IMR-90 (cell line): ENCODE data around the gene BAG1. TPM values are rescaled to one million over a fixed set of nuclear protein-coding genes. Genes with fewer than 3 reads are reported as not detected.

Experiments
- ATAC-seq: fragments of 200-7000 bp; cut with Tn5 transposase; 2 replicates; pipeline ENCODE4 v1.9.1; 2020; ENCODE audit warnings: low read depth, mild to moderate bottlenecking, moderate library complexity
- Bru-seq: library from RNA; stranded (reverse); fragments of 400-500 nt; gene quantifications from one replicate; lab custom pipeline; 2021; lab: Mats Ljungman, UMichigan
- BruChase-seq, 2 experiments: library from RNA; stranded (reverse); fragments of 400-500 nt; gene quantifications; one replicate each; lab custom pipeline; 2021; lab: Mats Ljungman, UMichigan
- BruUV-seq: library from RNA; stranded (reverse); fragments of 400-500 nt; replicated peaks from 2 replicates; lab custom pipeline; 2021; lab: Mats Ljungman, UMichigan
- CTCF ChIA-PET: fragments of 300-600 bp; formaldehyde crosslinking; extraction: SDS; loops from one replicate; lab custom pipeline; 2021; ENCODE audit warnings: antibody characterized with exemption; lab: Yijun Ruan, JAX
- POLR2A ChIA-PET: fragments of 300-600 bp; sonication (Branson Sonifier 250); formaldehyde crosslinking; loops from one replicate; lab custom pipeline; 2022; ENCODE audit warnings: antibody characterized with exemption; ENCODE audit not compliant: unreplicated experiment; lab: Charles Lee
- DNase-seq: peaks from one replicate; pipeline ENCODE4 v3.0.0; 2013
- H2AFZ ChIP-seq: replicated peaks from 2 replicates; pipeline ENCODE3; 2013; ENCODE audit warnings: low read length, mild to moderate bottlenecking; ENCODE audit not compliant: poor library complexity
- H2AK5ac ChIP-seq: 2 replicates; pipeline ENCODE4 v1.6.1; 2013; ENCODE audit warnings: low read depth, low read length, inconsistent platforms
- H2AK9ac ChIP-seq: replicated peaks from 2 replicates; pipeline ENCODE3; 2013; ENCODE audit warnings: mild to moderate bottlenecking, low read depth, low read length, moderate library complexity; ENCODE audit not compliant: poor library complexity
- H2BK120ac ChIP-seq: 2 replicates; pipeline ENCODE4 v1.6.1; 2013; ENCODE audit warnings: low read depth, low read length, inconsistent platforms
- H2BK15ac ChIP-seq: 3 replicates; pipeline ENCODE4 v1.6.1; 2013; ENCODE audit warnings: low read depth, low read length, inconsistent platforms
- H2BK20ac ChIP-seq: 2 replicates; pipeline ENCODE4 v1.6.1; 2013; ENCODE audit warnings: low read depth, mild to moderate bottlenecking, inconsistent platforms, low read length, moderate library complexity
- H2BK5ac ChIP-seq: 2 replicates; pipeline ENCODE4 v1.6.1; 2013; ENCODE audit warnings: mild to moderate bottlenecking, low read depth, low read length, inconsistent platforms; ENCODE audit not compliant: poor library complexity, severe bottlenecking
- H3K14ac ChIP-seq: replicated peaks from 2 replicates; pipeline ENCODE4 v1.6.1; 2013; ENCODE audit warnings: low read depth, low read length, inconsistent platforms
- H3K18ac ChIP-seq: 2 replicates; pipeline ENCODE4 v1.6.1; 2013; ENCODE audit warnings: low read depth, low read length, control low read depth
- H3K23ac ChIP-seq: 2 replicates; pipeline ENCODE4 v1.6.1; 2013; ENCODE audit warnings: low read depth, low read length, inconsistent platforms
- H3K27ac ChIP-seq: 2 replicates; pipeline ENCODE4 v1.5.1; 2013; ENCODE audit warnings: mild to moderate bottlenecking, control low read depth, low read length; ENCODE audit not compliant: insufficient read depth
- H3K27me3 ChIP-seq: 2 replicates; pipeline ENCODE4 v1.6.1; 2013; ENCODE audit warnings: low read length; ENCODE audit not compliant: control insufficient read depth, insufficient read depth
- H3K36me3 ChIP-seq: 2 replicates; pipeline ENCODE4 v1.6.1; 2013; ENCODE audit warnings: low read length, mixed read lengths; ENCODE audit not compliant: control insufficient read depth, insufficient read depth
- H3K4ac ChIP-seq: 2 replicates; pipeline ENCODE4 v1.6.1; 2013; ENCODE audit warnings: low read depth, low read length, inconsistent platforms
- H3K4me1 ChIP-seq: 2 replicates; pipeline ENCODE4 v1.6.1; 2013; ENCODE audit warnings: low read length, mixed read lengths; ENCODE audit not compliant: control insufficient read depth, insufficient read depth
- H3K4me2 ChIP-seq: 2 replicates; pipeline ENCODE4 v1.6.1; 2013; ENCODE audit warnings: low read depth, mild to moderate bottlenecking, control low read depth, low read length, moderate library complexity
- H3K4me3 ChIP-seq: 2 replicates; pipeline ENCODE4 v1.5.1; 2013; ENCODE audit warnings: low read depth, mild to moderate bottlenecking, control low read depth, low read length, moderate library complexity; ENCODE audit not compliant: insufficient read depth
- H3K56ac ChIP-seq: 2 replicates; pipeline ENCODE4 v1.6.1; 2013; ENCODE audit warnings: low read length, inconsistent platforms; ENCODE audit not compliant: insufficient read depth; ENCODE audit errors: extremely low read depth
- H3K79me1 ChIP-seq, 2 experiments: 2 replicates each; pipeline ENCODE4 v1.6.1; 2013; ENCODE audit warnings: low read length in 2 of 2, inconsistent platforms in 1 of 2, low read depth in 1 of 2
- H3K9ac ChIP-seq: 2 replicates; pipeline ENCODE4 v1.6.1; 2013; ENCODE audit warnings: low read depth, low read length, control low read depth
- H3K9me1 ChIP-seq: 2 replicates; pipeline ENCODE4 v1.6.1; 2013; ENCODE audit warnings: low read length, inconsistent platforms; ENCODE audit not compliant: insufficient read depth
- H3K9me3 ChIP-seq: 2 replicates; pipeline ENCODE4 v1.6.1; 2013; ENCODE audit warnings: low read length; ENCODE audit not compliant: control insufficient read depth, insufficient read depth
- H4K20me1 ChIP-seq: 2 replicates; pipeline ENCODE4 v1.6.1; 2013; ENCODE audit warnings: low read length, inconsistent platforms; ENCODE audit not compliant: insufficient read depth
- H4K5ac ChIP-seq: 2 replicates; pipeline ENCODE4 v1.6.1; 2013; ENCODE audit warnings: mild to moderate bottlenecking, low read depth, low read length, control low read depth
- H4K8ac ChIP-seq, 2 experiments: 2 replicates each; pipeline ENCODE4 v1.6.1; 2013; ENCODE audit warnings: low read depth in 2 of 2, low read length in 2 of 2, control low read depth in 1 of 2, inconsistent platforms in 1 of 2
- H4K91ac ChIP-seq: 2 replicates; pipeline ENCODE4 v1.6.1; 2013; ENCODE audit warnings: low read depth, low read length, inconsistent platforms; ENCODE audit not compliant: insufficient read depth
- CEBPB ChIP-seq: IDR thresholded peaks from 2 replicates; pipeline ENCODE4 v1.6.1; 2012; ENCODE audit warnings: low read depth, low read length, improper control_type of control experiment
- CTCF ChIP-seq: conservative IDR thresholded peaks from 2 replicates; pipeline ENCODE4 v1.5.1; 2012; ENCODE audit warnings: mild to moderate bottlenecking, low read depth, low read length, improper control_type of control experiment
- MAZ ChIP-seq: IDR thresholded peaks from 2 replicates; pipeline ENCODE4 v1.6.1; 2012; ENCODE audit warnings: low read depth, mild to moderate bottlenecking, low read length, improper control_type of control experiment, moderate library complexity, borderline replicate concordance
- MXI1 ChIP-seq: IDR thresholded peaks from 2 replicates; pipeline ENCODE4 v1.6.1; 2012; ENCODE audit warnings: low read depth, mild to moderate bottlenecking, low read length, moderate library complexity, borderline replicate concordance
- POLR2A ChIP-seq: IDR thresholded peaks from 2 replicates; pipeline ENCODE4 v1.6.1; 2012; ENCODE audit warnings: mild to moderate bottlenecking, low read depth, low read length
- SMC3 ChIP-seq: fragments of 150-350 bp; IDR thresholded peaks from 2 replicates; pipeline ENCODE4 v1.6.1; 2016; ENCODE audit warnings: low read depth, mild to moderate bottlenecking, antibody characterized with exemption, low read length, moderate library complexity
- WGBS, 2 experiments: methylation state at CpG; one replicate each; pipeline versions ENCODE4 v1.1.5 to v1.1.7; 2013; ENCODE audit warnings: missing lambda C conversion rate in 2 of 2; ENCODE audit not compliant: insufficient read length in 1 of 2; ENCODE audit errors: extremely low coverage in 2 of 2; 5-methylcytosine and 5-hydroxymethylcytosine counted together
- dilution Hi-C: fragments of 300-500 bp; cut with HindIII; formaldehyde crosslinking; loops from one replicate; pipeline ENCODE4 v1.14.3; 2018; ENCODE audit warnings: low sequenced_read_pairs; ENCODE audit not compliant: unreplicated experiment
- in situ Hi-C: fragments of 300-500 bp; cut with MboI; formaldehyde crosslinking; loops from 3 replicates; pipeline ENCODE4 v1.14.3; 2019; ENCODE audit warnings: low sequenced_read_pairs, inconsistent platforms, mixed read lengths
- intact Hi-C: fragments of 100-400 bp; cut with micrococcal nuclease; formaldehyde crosslinking; loops from 2 replicates; pipeline ENCODE4 v1.10.0; 2022
- long read RNA-seq: library from polyadenylated mRNA; unstranded; transcript quantifications from one replicate; pipeline ENCODE4 v2.0.0, GENCODE V29; 2021; ENCODE audit not compliant: unreplicated experiment
- polyA plus RNA-seq, 3 experiments: library from polyadenylated mRNA; depleted of rRNA; stranded (reverse); fragments of >200 nt; gene quantifications; 2 replicates each; pipeline ENCODE4 v1.2.3, GENCODE V29; 2012; ENCODE audit warnings: low replicate concordance in 1 of 3
- total RNA-seq: library from RNA; depleted of rRNA; stranded (reverse); fragments of >200 nt; gene quantifications from 2 replicates; pipeline ENCODE4 v1.2.3, GENCODE V29; 2012; rRNA removed

Gene BAG1
- total RNA-seq (4.5 and 8.3 TPM in 2 replicates), polyA plus RNA-seq (2012; rRNA removed) (20.4 and 20.9 TPM in 2 replicates), Bru-seq, nascent RNA (percentile 62 among the genes with signal in this experiment), BruChase-seq, experiment 1, labeled RNA remaining after a 6-hour chase (percentile 60 among the genes with signal in this experiment), BruChase-seq, experiment 2, labeled RNA remaining after a 2-hour chase (percentile 56 among the genes with signal in this experiment)
- polyA plus RNA-seq (2012; cell fraction: cytosol; rRNA removed): 25.9 and 61.7 TPM in 2 replicates
- polyA plus RNA-seq (2012; cell fraction: nucleus; rRNA removed; ENCODE audit: low replicate concordance): 13.3 and 25.4 TPM in 2 replicates
- long read RNA-seq, transcript BAG1-210 (7 exons, 3,786 nt): major isoform, 27 of 35 reads
- long read RNA-seq, partial matches to known transcripts: 2 of 35 reads
- long read RNA-seq, other reads (novel, unspliced or antisense): 6 of 35 reads

GRCh38 chr9:33264473-33265177 lies at the start of gene BAG1, which contains the start of gene CHMP5:
BAG1 (minus strand) TSS chr9:33264708.
CHMP5 (plus strand) TSS chr9:33265049; CDS start chr9:33265079, 30 bp downstream.
- H3K23ac ChIP-seq: peak within 1 kb of the TSS; percentile 89
- H3K4me3 ChIP-seq: peak within 1 kb of the TSS; percentile 91
- H3K18ac ChIP-seq: peak within 1 kb of the TSS; percentile 21; the same call in 1 of the 2 replicates
- peak within 1 kb of the TSS; percentile 35; the same call in 1 of the 2 replicates for H2BK120ac ChIP-seq
- peak within 1 kb of the TSS; percentile 99 for H2AK5ac ChIP-seq
- H2AFZ ChIP-seq: peak within 1 kb of the TSS; percentile 95
- peak within 1 kb of the TSS; percentile 93 for H2AK9ac ChIP-seq
- ChIA-PET POLR2A (interaction anchor here (1.0 kb wide), 1 partner anchor 9 kb away, joined by 3 read pairs; no protein-coding TSS in a partner anchor), CTCF (no interaction called here)
- peak; percentile 99 for DNase-seq
- peak within 1 kb of the TSS; percentile 84 for H3K14ac ChIP-seq
- in situ Hi-C loops: no loop called here
- peaks cover 10% of the 10 kb centered on the region for H3K4me1 ChIP-seq
- peak within 1 kb of the TSS; percentile 38; the same call in 1 of the 3 replicates for H2BK15ac ChIP-seq
- peaks cover 9% of the 10 kb centered on the region for H4K20me1 ChIP-seq
- H3K27me3 ChIP-seq: no peaks in the 10 kb centered on the region
- H4K5ac ChIP-seq: peak within 1 kb of the TSS; percentile 89
- no TSS peak for BruUV-seq
- H3K9me1 ChIP-seq: peaks cover 5% of the 10 kb centered on the region; the same call in 1 of the 2 replicates
- ATAC-seq: peak; percentile 98
- no peak within 1 kb of the TSS for H2BK20ac ChIP-seq
- no peaks in the 10 kb centered on the region for H3K9me3 ChIP-seq
- H3K4ac ChIP-seq: peak within 1 kb of the TSS; percentile 96
- TF ChIP-seq CTCF (peak; percentile 48), MAZ (peak; percentile 72), CEBPB (no peak), SMC3 (peak; percentile 2; the same call in 1 of the 2 replicates), MXI1 (peak; percentile 66; the same call in 1 of the 2 replicates), POLR2A (peak; percentile 83)
- H3K4me2 ChIP-seq: peak within 1 kb of the TSS; percentile 98
- peak within 1 kb of the TSS; percentile 91 to 96 for H4K8ac ChIP-seq
- H3K36me3 ChIP-seq: peaks cover 8% of the 10 kb centered on the region
- dilution Hi-C loops: no loop called here
- H3K56ac ChIP-seq: peak within 1 kb of the TSS; percentile 84
- peaks cover 32 to 62% of the 10 kb centered on the region in 2 experiments for H3K79me1 ChIP-seq
- H3K27ac ChIP-seq: peak within 1 kb of the TSS; percentile 76
- intact Hi-C loops: loop anchor here (1.0 kb wide), 1 partner anchor 183 kb away; no protein-coding TSS in a partner anchor
- H4K91ac ChIP-seq: peak within 1 kb of the TSS; percentile 81
- WGBS, 2 experiments: 0% methylated on average over 19 of the region's 67 CpGs; no CpG with 5 or more reads in 1 of the 2 experiments
- H3K9ac ChIP-seq: peak within 1 kb of the TSS; percentile 99
- H2BK5ac ChIP-seq: peak within 1 kb of the TSS; percentile 68
